HepG2 (cell line): ENCODE measurements around the gene COL8A1. TPM values are rescaled to one million over a fixed set of nuclear protein-coding genes. Genes with fewer than 3 reads are reported as not detected.

Experiments
- ATAC-seq: fragments of 200-7000 bp; cut with Tn5 transposase; 3 replicates; pipeline ENCODE4 v1.9.1; 2020; ENCODE audit warnings: mild to moderate bottlenecking, moderate library complexity
- BruUV-seq: library from RNA; stranded (reverse); fragments of 400-500 nt; replicated peaks from 2 replicates; lab custom pipeline; 2021; lab: Mats Ljungman, UMichigan
- CTCF ChIA-PET: fragments of 300-600 bp; formaldehyde crosslinking; extraction: SDS; loops from one replicate; lab custom pipeline; 2021; ENCODE audit warnings: low total read pairs, inconsistent platforms, low intra/inter-chr PET ratio; lab: Yijun Ruan, JAX
- POLR2A ChIA-PET: fragments of 350-600 bp; sonication (Branson Sonifier 250); formaldehyde crosslinking; loops from one replicate; lab custom pipeline; 2020; ENCODE audit warnings: antibody characterized with exemption, inconsistent platforms; lab: Yijun Ruan, JAX
- DNase-seq: peaks from one replicate; pipeline ENCODE4 v3.0.0-alpha.2; 2015; ENCODE audit warnings: low spot score
- FAIRE-seq: peaks from 3 replicates; lab custom pipeline; 2011; peaks lifted over from hg19 to GRCh38; lab: Jason Lieb, UNC
- H2AFZ ChIP-seq: one replicate; pipeline ENCODE4 v1.6.1; 2011; ENCODE audit warnings: low read length, inconsistent platforms
- H3K27ac ChIP-seq: fragments of 300-600 bp; 3 replicates; pipeline ENCODE4 v1.8.0; 2011; ENCODE audit warnings: mixed run types, mild to moderate bottlenecking, mixed read lengths, low read length, inconsistent platforms; ENCODE audit not compliant: insufficient read depth; ENCODE audit errors: extremely low read length
- H3K27me3 ChIP-seq, 2 experiments: fragments of 200-600 bp in 1 of 2; 2 replicates in 1 of 2; 3 replicates in 1 of 2; pipeline versions ENCODE4 v1.6.0 to v1.8.0; 2011; ENCODE audit warnings: low read length in 2 of 2, mild to moderate bottlenecking in 2 of 2, moderate library complexity in 2 of 2, inconsistent platforms in 1 of 2; ENCODE audit not compliant: insufficient read depth in 2 of 2, control insufficient read depth in 1 of 2
- H3K36me3 ChIP-seq, 2 experiments: fragments of 200-600 bp in 1 of 2; replicated peaks in 1 of 2; 2 replicates in 1 of 2; 3 replicates in 1 of 2; pipeline versions ENCODE4 v1.5.1 to v1.8.0; 2011; ENCODE audit warnings: low read length in 2 of 2, inconsistent platforms in 1 of 2; ENCODE audit not compliant: insufficient read depth in 2 of 2, control insufficient read depth in 1 of 2
- H3K4me1 ChIP-seq: 2 replicates; pipeline ENCODE4 v1.5.1; 2012; ENCODE audit warnings: low read length, inconsistent platforms; ENCODE audit not compliant: insufficient read depth
- H3K4me2 ChIP-seq: 2 replicates; pipeline ENCODE4 v1.6.0; 2011; ENCODE audit warnings: low read depth, low read length, inconsistent platforms
- H3K4me3 ChIP-seq, 3 experiments: fragments of 200-600 bp in 1 of 3; sonication (generic), shearing (Covaris generic) in 1 of 3; replicated peaks in 1 of 3; 2 replicates each; pipeline ENCODE4 v1.5.1; 2011 to 2016; ENCODE audit warnings: low read length in 3 of 3, inconsistent platforms in 2 of 3, low read depth in 2 of 3, mild to moderate bottlenecking in 2 of 3, control low read depth in 1 of 3, mixed read lengths in 1 of 3; ENCODE audit not compliant: insufficient read depth in 1 of 3
- H3K79me2 ChIP-seq: one replicate; pipeline ENCODE4 v1.6.1; 2011; ENCODE audit warnings: low read length, inconsistent platforms; ENCODE audit not compliant: insufficient read depth
- H3K9ac ChIP-seq: 2 replicates; pipeline ENCODE4 v1.6.0; 2011; ENCODE audit warnings: mild to moderate bottlenecking, low read depth, low read length, inconsistent platforms; ENCODE audit not compliant: insufficient read depth
- H3K9me3 ChIP-seq: 2 replicates; pipeline ENCODE4 v1.5.1; 2012; ENCODE audit warnings: mild to moderate bottlenecking, low read length
- H4K20me1 ChIP-seq: 2 replicates; pipeline ENCODE4 v1.6.0; 2011; ENCODE audit warnings: inconsistent platforms, mild to moderate bottlenecking, low read length, moderate library complexity; ENCODE audit not compliant: insufficient read depth
- CENPX ChIP-seq: sonication (generic); formaldehyde crosslinking; IDR thresholded peaks from 2 replicates; pipeline ENCODE4 v1.9.0; 2021; ENCODE audit warnings: mild to moderate bottlenecking, missing genetic modification reagents, moderate library complexity
- CERS6 ChIP-seq: sonication (generic); formaldehyde crosslinking; IDR thresholded peaks from 2 replicates; pipeline ENCODE4 v1.5.0; 2020; ENCODE audit warnings: missing genetic modification reagents
- ETS1 ChIP-seq: sonication (generic); formaldehyde crosslinking; IDR thresholded peaks from 2 replicates; pipeline ENCODE4 v1.4.0; 2020; ENCODE audit warnings: missing genetic modification reagents
- KDM5B ChIP-seq: sonication (generic); formaldehyde crosslinking; IDR thresholded peaks from 2 replicates; pipeline ENCODE4 v1.4.0; 2020; ENCODE audit warnings: missing genetic modification reagents, mild to moderate bottlenecking, borderline replicate concordance
- MXD1 ChIP-seq: sonication (generic); formaldehyde crosslinking; IDR thresholded peaks from 2 replicates; pipeline ENCODE4 v1.4.0; 2020; ENCODE audit warnings: mild to moderate bottlenecking, missing genetic modification reagents
- ZFP36 ChIP-seq: fragments of 150-350 bp; IDR thresholded peaks from 2 replicates; pipeline ENCODE4 v1.6.1; 2018; ENCODE audit warnings: borderline replicate concordance, low read length, low read depth; ENCODE audit not compliant: partially characterized antibody
- ZNF33B ChIP-seq: sonication (generic); formaldehyde crosslinking; IDR thresholded peaks from 2 replicates; pipeline ENCODE4 v1.5.1; 2020; ENCODE audit warnings: mild to moderate bottlenecking, missing genetic modification reagents
- ZNF564 ChIP-seq: sonication (generic); formaldehyde crosslinking; IDR thresholded peaks from 2 replicates; pipeline ENCODE4 v1.8.1; 2023; ENCODE audit warnings: mild to moderate bottlenecking, missing genetic modification reagents
- ZNF639 ChIP-seq: conservative IDR thresholded peaks from 2 replicates; pipeline ENCODE4 v1.6.1; 2018; ENCODE audit warnings: missing genetic modification reagents
- WGBS: methylation state at CpG from one replicate; pipeline ENCODE4 v1.1.6; 2017; ENCODE audit warnings: low lambda C conversion rate; 5-methylcytosine and 5-hydroxymethylcytosine counted together
- in situ Hi-C: cut with HindIII; loops from 2 replicates; pipeline ENCODE4 v1.10.0; 2017; ENCODE audit warnings: low pct_unique_long_range_greater_than_20kb; ENCODE audit not compliant: extremely low pct_ligation_motif_present
- intact Hi-C: fragments of 100-400 bp; cut with micrococcal nuclease; formaldehyde crosslinking; loops from one replicate; pipeline ENCODE4 v1.10.0; 2022; ENCODE audit not compliant: unreplicated experiment
- polyA plus RNA-seq, 8 experiments: library from polyadenylated mRNA; depleted of rRNA in 3 of 8; stranded (reverse) in 7 of 8; unstranded in 1 of 8; fragments of >200 nt; fragmentation: Illumina TruSeq in 4 of 8; extraction: Trizol in 4 of 8; gene quantifications; 2 replicates each; pipeline versions ENCODE4 v1.2.1 to v1.2.3, GENCODE V29; 2011 to 2016; ENCODE audit warnings: low read depth in 4 of 8, missing spikeins in 1 of 8, mixed read lengths in 1 of 8; ENCODE audit not compliant: insufficient read depth in 1 of 8
- total RNA-seq, 5 experiments: library from RNA; depleted of rRNA; stranded (reverse); fragments of >200 nt; fragmentation: Illumina TruSeq; extraction: Trizol; gene quantifications; 2 replicates each; pipeline ENCODE4 v1.2.3, GENCODE V29; 2016; ENCODE audit warnings: low read depth in 1 of 5

The COL8A1 gene
- total and polyA plus RNA-seq, 2 of the 13 experiments (the other 11 are each of a cell fraction or from before 2014, with no cell fraction given): not detected

GRCh38 chr3:99760031-99760430 lies 121.6 kb downstream of the COL8A1 start:
- no peak for DNase-seq
- Histone ChIP-seq H3K9ac (no peak overlapping the region), H3K9me3 (no peaks in the 10 kb centered on the region), H3K79me2 (no peaks in the 10 kb centered on the region)
- in situ Hi-C loops: no loop called here
- intact Hi-C loops: no loop called here
- CTCF ChIA-PET: no interaction called here
- TF ChIP-seq ETS1 (CRISPR knock-in tag): no peak
- TF ChIP-seq, all 625 proteins: peak for 0
- WGBS: 0% methylated on average over 1 of the region's 1 CpG
- POLR2A ChIA-PET: no interaction called here
- FAIRE-seq (no peak), ATAC-seq (no peak)
- H4K20me1 ChIP-seq: no peaks in the 10 kb centered on the region
- H3K27me3 ChIP-seq: no peaks in the 10 kb centered on the region
- no peaks in the 10 kb centered on the region for H3K4me1 ChIP-seq
- no peak overlapping the region for H3K4me3 ChIP-seq
- no peak overlapping the region for H2AFZ ChIP-seq
- no peak overlapping the region for H3K27ac ChIP-seq
- H3K36me3 ChIP-seq: no peaks in the 10 kb centered on the region
- H3K4me2 ChIP-seq: no peak overlapping the region
- no TSS peak for BruUV-seq

GRCh38 chr3:99760629-99761028 lies 122.2 kb downstream of the COL8A1 start:
- Histone ChIP-seq H4K20me1 (no peaks in the 10 kb centered on the region), H2AFZ (no peak overlapping the region), H3K27me3 (no peaks in the 10 kb centered on the region), H3K4me3 (no peak overlapping the region), H3K4me2 (no peak overlapping the region), H3K9me3 (no peaks in the 10 kb centered on the region), H3K4me1 (no peaks in the 10 kb centered on the region), H3K9ac (no peak overlapping the region), H3K36me3 (no peaks in the 10 kb centered on the region), H3K27ac (no peak overlapping the region), H3K79me2 (no peaks in the 10 kb centered on the region)
- DNase-seq (no peak), ATAC-seq (no peak), FAIRE-seq (no peak)
- BruUV-seq: no TSS peak
- ChIA-PET POLR2A (no interaction called here), CTCF (no interaction called here)
- in situ Hi-C loops (no loop called here), intact Hi-C loops (no loop called here)
- WGBS: 0% methylated on average over 2 of the region's 2 CpGs
- TF ChIP-seq ZNF639 (CRISPR knock-in tag): no peak
- no peak for TF ChIP-seq ZFP36
- no peak for TF ChIP-seq ZNF564 (CRISPR knock-in tag)
- TF ChIP-seq CERS6: no peak
- TF ChIP-seq CENPX (CRISPR knock-in tag): no peak
- no peak for TF ChIP-seq KDM5B
- no peak for TF ChIP-seq MXD1
- no peak for TF ChIP-seq ZNF33B (CRISPR knock-in tag)
